Panc1 (cell line): ENCODE data around the gene HAUS1. TPM values are rescaled to one million over a fixed set of nuclear protein-coding genes. Genes with fewer than 3 reads are reported as not detected.

Source experiments
- ATAC-seq: fragments of 200-7000 bp; cut with Tn5 transposase; 2 replicates; pipeline ENCODE4 v1.9.1; 2020; ENCODE audit warnings: mild to moderate bottlenecking, moderate library complexity
- BruUV-seq: library from RNA; stranded (reverse); fragments of 400-500 nt; replicated peaks from 2 replicates; lab custom pipeline; 2021; lab: Mats Ljungman, UMichigan
- CTCF ChIA-PET: fragments of 300-600 bp; sonication (Branson Sonifier 250); formaldehyde crosslinking; loops from one replicate; lab custom pipeline; 2022; ENCODE audit warnings: antibody characterized with exemption; lab: Charles Lee
- POLR2A ChIA-PET: fragments of 300-600 bp; sonication (Branson Sonifier 250); formaldehyde crosslinking; loops from one replicate; lab custom pipeline; 2022; ENCODE audit warnings: antibody characterized with exemption; lab: Charles Lee
- DNase-seq: peaks from one replicate; pipeline ENCODE4 v3.0.0-alpha.2; 2010; ENCODE audit warnings: low read depth, low spot score
- H3K27ac ChIP-seq: 2 replicates; pipeline ENCODE4 v1.5.1; 2011; ENCODE audit warnings: mild to moderate bottlenecking, low read length, inconsistent platforms
- H3K27me3 ChIP-seq: fragments of 200-500 bp; sonication (Bioruptor generic); 2 replicates; pipeline ENCODE4 v1.6.0; 2014; ENCODE audit warnings: low read length, inconsistent platforms; ENCODE audit not compliant: control insufficient read depth, insufficient read depth
- H3K36me3 ChIP-seq: fragments of 200-500 bp; sonication (Bioruptor generic); 2 replicates; pipeline ENCODE4 v1.5.1; 2014; ENCODE audit warnings: inconsistent platforms, mild to moderate bottlenecking, low read length, moderate library complexity; ENCODE audit not compliant: control insufficient read depth, insufficient read depth
- H3K4me1 ChIP-seq: 2 replicates; pipeline ENCODE4 v1.5.1; 2011; ENCODE audit warnings: inconsistent platforms, mild to moderate bottlenecking, low read length, moderate library complexity; ENCODE audit not compliant: control insufficient read depth, insufficient read depth
- H3K4me3 ChIP-seq, 2 experiments: 2 replicates each; pipeline ENCODE4 v1.5.1; 2011 to 2012; ENCODE audit warnings: low read depth in 2 of 2, low read length in 2 of 2, mild to moderate bottlenecking in 2 of 2, inconsistent platforms in 1 of 2, moderate library complexity in 1 of 2
- H3K9me3 ChIP-seq: fragments of 200-500 bp; sonication (Bioruptor generic); 2 replicates; pipeline ENCODE4 v1.5.1; 2014; ENCODE audit warnings: low read depth, mild to moderate bottlenecking, inconsistent platforms, low read length, moderate library complexity; ENCODE audit not compliant: control insufficient read depth, insufficient read depth
- POLR2AphosphoS5 ChIP-seq: IDR thresholded peaks from 2 replicates; pipeline ENCODE4 v1.6.1; 2012; ENCODE audit warnings: mild to moderate bottlenecking, low read depth, low read length, moderate library complexity
- SIN3A ChIP-seq: IDR thresholded peaks from 2 replicates; pipeline ENCODE4 v1.6.1; 2012; ENCODE audit warnings: low read depth, mild to moderate bottlenecking, low read length, moderate library complexity, borderline replicate concordance; ENCODE audit not compliant: insufficient read depth
- TCF7L2 ChIP-seq: IDR thresholded peaks from 2 replicates; pipeline ENCODE4 v1.6.1; 2011; ENCODE audit warnings: mild to moderate bottlenecking, low read depth, low read length, inconsistent platforms
- in situ Hi-C: cut with HindIII; loops from 2 replicates; pipeline ENCODE4 v1.10.0; 2016; ENCODE audit warnings: low sequenced_read_pairs, low pct_unique_long_range_greater_than_20kb
- intact Hi-C: fragments of 100-400 bp; cut with micrococcal nuclease; formaldehyde crosslinking; loops from one replicate; pipeline ENCODE4 v1.10.0; 2022; ENCODE audit not compliant: unreplicated experiment
- total RNA-seq: library from RNA; stranded (reverse); gene quantifications from one replicate; pipeline ENCODE4 v1.2.1, GENCODE V29; 2021; ENCODE audit not compliant: unreplicated experiment
- TF ChIP-seq, protein P1 (sequence below), 2 experiments: IDR thresholded peaks; 2 replicates each; pipeline ENCODE4 v1.6.1; 2011 to 2012; ENCODE audit warnings: low read depth in 2 of 2, control low read depth in 1 of 2, low read length in 1 of 2, mild to moderate bottlenecking in 1 of 2, moderate library complexity in 1 of 2; ENCODE audit not compliant: insufficient read depth in 1 of 2
- TF ChIP-seq, protein P2 (sequence below): fragments of 450-650 bp; IDR thresholded peaks from 2 replicates; pipeline ENCODE4 v1.5.1; 2017; ENCODE audit warnings: mild to moderate bottlenecking

Gene HAUS1
- total RNA-seq, 1 experiment from 2014 or later = 28.4 TPM

DNA sequence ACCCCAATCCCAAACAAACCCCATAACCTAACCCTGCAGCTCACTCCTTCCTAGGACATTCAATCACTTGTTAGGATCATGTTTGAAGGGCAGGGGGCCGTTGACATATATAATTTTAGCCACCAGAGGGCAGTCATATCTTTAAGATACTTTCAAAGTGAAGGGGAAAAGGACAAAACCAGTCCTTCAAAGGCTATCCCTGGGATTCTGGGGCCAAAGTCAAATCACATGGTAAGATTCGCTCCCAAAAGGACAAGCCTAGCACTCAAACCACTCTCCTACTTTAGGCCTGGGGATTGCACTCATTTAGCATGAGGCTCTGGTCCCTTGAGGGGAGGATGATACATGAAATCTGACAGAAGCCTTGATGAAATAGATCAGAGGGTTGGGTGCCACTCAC, 44.6 kb downstream of the HAUS1 start:
- no peak for TF ChIP-seq POLR2AphosphoS5
- TF ChIP-seq, protein P1, sequence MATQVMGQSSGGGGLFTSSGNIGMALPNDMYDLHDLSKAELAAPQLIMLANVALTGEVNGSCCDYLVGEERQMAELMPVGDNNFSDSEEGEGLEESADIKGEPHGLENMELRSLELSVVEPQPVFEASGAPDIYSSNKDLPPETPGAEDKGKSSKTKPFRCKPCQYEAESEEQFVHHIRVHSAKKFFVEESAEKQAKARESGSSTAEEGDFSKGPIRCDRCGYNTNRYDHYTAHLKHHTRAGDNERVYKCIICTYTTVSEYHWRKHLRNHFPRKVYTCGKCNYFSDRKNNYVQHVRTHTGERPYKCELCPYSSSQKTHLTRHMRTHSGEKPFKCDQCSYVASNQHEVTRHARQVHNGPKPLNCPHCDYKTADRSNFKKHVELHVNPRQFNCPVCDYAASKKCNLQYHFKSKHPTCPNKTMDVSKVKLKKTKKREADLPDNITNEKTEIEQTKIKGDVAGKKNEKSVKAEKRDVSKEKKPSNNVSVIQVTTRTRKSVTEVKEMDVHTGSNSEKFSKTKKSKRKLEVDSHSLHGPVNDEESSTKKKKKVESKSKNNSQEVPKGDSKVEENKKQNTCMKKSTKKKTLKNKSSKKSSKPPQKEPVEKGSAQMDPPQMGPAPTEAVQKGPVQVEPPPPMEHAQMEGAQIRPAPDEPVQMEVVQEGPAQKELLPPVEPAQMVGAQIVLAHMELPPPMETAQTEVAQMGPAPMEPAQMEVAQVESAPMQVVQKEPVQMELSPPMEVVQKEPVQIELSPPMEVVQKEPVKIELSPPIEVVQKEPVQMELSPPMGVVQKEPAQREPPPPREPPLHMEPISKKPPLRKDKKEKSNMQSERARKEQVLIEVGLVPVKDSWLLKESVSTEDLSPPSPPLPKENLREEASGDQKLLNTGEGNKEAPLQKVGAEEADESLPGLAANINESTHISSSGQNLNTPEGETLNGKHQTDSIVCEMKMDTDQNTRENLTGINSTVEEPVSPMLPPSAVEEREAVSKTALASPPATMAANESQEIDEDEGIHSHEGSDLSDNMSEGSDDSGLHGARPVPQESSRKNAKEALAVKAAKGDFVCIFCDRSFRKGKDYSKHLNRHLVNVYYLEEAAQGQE (IDR thresholded peaks at IDR 0.05; ENCODE audit: insufficient read depth in 1 of 2, low read depth in 2 of 2, low read length in 1 of 2) = no peak
- TF ChIP-seq, protein P2, sequence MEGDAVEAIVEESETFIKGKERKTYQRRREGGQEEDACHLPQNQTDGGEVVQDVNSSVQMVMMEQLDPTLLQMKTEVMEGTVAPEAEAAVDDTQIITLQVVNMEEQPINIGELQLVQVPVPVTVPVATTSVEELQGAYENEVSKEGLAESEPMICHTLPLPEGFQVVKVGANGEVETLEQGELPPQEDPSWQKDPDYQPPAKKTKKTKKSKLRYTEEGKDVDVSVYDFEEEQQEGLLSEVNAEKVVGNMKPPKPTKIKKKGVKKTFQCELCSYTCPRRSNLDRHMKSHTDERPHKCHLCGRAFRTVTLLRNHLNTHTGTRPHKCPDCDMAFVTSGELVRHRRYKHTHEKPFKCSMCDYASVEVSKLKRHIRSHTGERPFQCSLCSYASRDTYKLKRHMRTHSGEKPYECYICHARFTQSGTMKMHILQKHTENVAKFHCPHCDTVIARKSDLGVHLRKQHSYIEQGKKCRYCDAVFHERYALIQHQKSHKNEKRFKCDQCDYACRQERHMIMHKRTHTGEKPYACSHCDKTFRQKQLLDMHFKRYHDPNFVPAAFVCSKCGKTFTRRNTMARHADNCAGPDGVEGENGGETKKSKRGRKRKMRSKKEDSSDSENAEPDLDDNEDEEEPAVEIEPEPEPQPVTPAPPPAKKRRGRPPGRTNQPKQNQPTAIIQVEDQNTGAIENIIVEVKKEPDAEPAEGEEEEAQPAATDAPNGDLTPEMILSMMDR = peak; percentile 63
- in situ Hi-C loops (no loop called here), intact Hi-C loops (loop anchor here (10.0 kb wide), 1 partner anchor 506 kb away; the partner anchor contains the start of gene LOXHD1)
- no TSS peak for BruUV-seq
- DNase-seq (peak; percentile 55), ATAC-seq (peak; percentile 59)
- CTCF ChIA-PET = interaction anchor here (0.9 kb wide), 1 partner anchor 25 kb away, joined by 6 read pairs; a partner anchor contains a TSS
- Histone ChIP-seq H3K27ac (no peak overlapping the region), H3K9me3 (no peaks in the 10 kb centered on the region), H3K27me3 (no peaks in the 10 kb centered on the region), H3K4me3 (no peak overlapping the region), H3K36me3 (no peaks in the 10 kb centered on the region), H3K4me1 (peaks cover 11% of the 10 kb centered on the region)
- POLR2A ChIA-PET = no interaction called here

DNA sequence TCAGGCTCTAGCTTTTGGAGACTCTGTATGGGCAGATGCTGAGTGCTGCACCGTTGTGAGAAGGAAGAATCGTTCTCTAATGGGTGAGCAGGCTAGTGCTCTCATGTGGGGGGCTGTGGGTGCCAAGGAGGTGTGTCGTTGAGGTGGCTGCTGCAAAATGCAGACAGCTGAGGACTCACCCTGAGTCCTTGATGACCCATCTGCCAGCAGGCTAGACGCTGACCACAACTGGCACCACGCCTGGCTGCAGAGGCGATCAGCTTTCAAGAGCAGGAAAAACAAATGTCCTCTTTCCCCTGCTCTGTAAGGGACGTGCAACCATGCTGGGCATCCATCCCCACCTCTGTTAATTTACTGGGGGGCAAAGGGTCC, 48.2 kb downstream of the HAUS1 start:
- no peak overlapping the region for H3K27ac ChIP-seq
- BruUV-seq = no TSS peak
- CTCF ChIA-PET = interaction anchor here (0.5 kb wide), 1 partner anchor 93 kb away, joined by 5 read pairs; no protein-coding TSS in a partner anchor
- H3K27me3 ChIP-seq = no peaks in the 10 kb centered on the region
- no peaks in the 10 kb centered on the region for H3K9me3 ChIP-seq
- H3K4me1 ChIP-seq = peaks cover 11% of the 10 kb centered on the region
- intact Hi-C loops = no loop called here
- H3K36me3 ChIP-seq = no peaks in the 10 kb centered on the region
- in situ Hi-C loops = no loop called here
- peak; percentile 72 for DNase-seq
- POLR2A ChIA-PET = interaction anchor here (0.6 kb wide), 1 partner anchor 9 kb away, joined by 14 read pairs; no protein-coding TSS in a partner anchor
- H3K4me3 ChIP-seq = peak overlapping the region in 1 of 2 experiments; percentile 17; a peak in 1 of 4 replicates
- no peak for TF ChIP-seq TCF7L2
- TF ChIP-seq SIN3A = no peak
- no peak for TF ChIP-seq POLR2AphosphoS5
- TF ChIP-seq, protein P2 = no peak
- TF ChIP-seq, protein P1 (IDR thresholded peaks at IDR 0.05; ENCODE audit: insufficient read depth in 1 of 2, low read depth in 2 of 2, low read length in 1 of 2) = no peak
- ATAC-seq = peak; percentile 77
